ENCODE results near the gene OTULIN. TPM values are rescaled to one million over a fixed set of nuclear protein-coding genes. Genes with fewer than 3 reads are reported as not detected.
A peak's percentile ranks its signal among the peaks of the same experiment; 100 is the strongest.

Gene OTULIN
- total RNA-seq, 1 donor from 2014 or later: 59.4 TPM

DNA sequence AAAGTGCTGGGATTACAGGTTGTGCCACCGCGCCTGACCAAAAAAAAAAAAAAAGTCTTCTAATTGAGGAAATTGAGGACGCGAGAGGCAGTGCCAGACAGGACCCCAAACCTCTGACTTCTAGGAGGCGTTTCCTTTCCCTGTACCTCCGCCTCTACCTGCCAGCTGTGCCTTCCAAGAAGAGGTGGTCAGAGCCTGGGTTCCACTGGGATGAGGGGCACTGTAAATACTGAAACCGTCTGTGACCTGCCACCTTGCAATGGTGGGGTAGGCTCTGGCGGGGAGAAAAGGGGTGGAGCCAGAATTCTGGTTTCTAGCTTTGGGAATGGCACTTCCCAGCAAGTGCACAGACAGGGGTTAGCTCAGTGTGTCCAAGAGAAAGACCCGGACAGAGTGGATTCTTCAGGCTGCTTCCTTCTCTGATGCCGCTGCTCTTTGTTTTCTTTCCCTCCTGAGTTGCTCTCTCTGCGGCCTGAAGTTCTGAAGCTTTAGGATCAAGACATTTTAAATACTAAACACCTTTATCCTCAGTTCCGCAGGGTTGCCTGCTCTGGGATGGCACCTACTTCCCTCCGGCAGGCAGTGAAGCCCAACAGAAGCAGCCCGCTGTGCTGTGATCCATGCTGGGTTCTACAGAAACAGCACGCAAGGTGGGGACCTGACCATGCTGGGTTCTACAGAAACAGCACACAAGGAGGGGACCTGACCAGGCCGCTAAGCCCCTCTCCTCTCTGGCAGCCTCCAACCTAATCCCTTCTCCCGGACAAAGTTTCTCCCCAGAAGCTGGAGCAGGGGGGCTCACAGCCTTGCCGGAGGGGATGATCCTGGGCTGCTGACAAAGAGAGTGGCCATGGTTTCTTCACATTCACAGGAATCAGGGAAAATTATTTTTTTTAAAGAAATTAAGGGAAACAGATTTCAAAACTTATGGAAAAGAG, 65.2 kb downstream of the OTULIN start:
- H3K9me3 Mint-ChIP-seq: no peaks in the 10 kb centered on the region
- H3K27ac Mint-ChIP-seq: no peak overlapping the region
- H3K4me3 Mint-ChIP-seq (ENCODE audit: low read depth): no peak overlapping the region
- no peaks in the 10 kb centered on the region for H3K27me3 Mint-ChIP-seq (ENCODE audit: low read depth)
- no peak for DNase-seq (ENCODE audit: low spot score)
- peaks cover 18% of the 10 kb centered on the region for H3K36me3 Mint-ChIP-seq (ENCODE audit: low read depth)
- no peaks in the 10 kb centered on the region for H3K4me1 Mint-ChIP-seq (ENCODE audit: low read depth)
- intact Hi-C loops (cut with micrococcal nuclease): loop anchor here (5.0 to 10.0 kb wide), 2 partner anchors 78 to 195 kb away; no protein-coding TSS in a partner anchor

DNA sequence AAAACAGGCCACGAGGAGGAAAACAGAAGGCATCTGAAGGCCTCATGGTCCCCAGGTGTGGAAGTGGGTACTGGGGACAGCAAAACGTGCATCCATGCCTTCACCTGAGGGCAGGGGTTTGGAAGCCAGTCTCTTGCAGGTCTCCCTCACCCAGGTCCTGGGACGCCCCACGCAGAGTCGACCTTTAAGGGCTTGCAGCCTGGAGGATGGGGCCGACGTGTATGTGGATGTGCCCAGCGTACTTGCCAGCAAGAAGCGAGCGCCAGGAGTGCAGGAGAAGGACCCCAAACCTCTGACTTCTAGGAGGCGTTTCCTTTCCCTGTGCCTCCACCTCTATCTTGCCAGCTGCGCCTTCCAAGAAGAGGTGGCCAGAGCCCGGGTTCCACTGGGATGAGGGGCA, 65.9 kb downstream of the OTULIN start:
- Mint-ChIP-seq H3K27me3 (ENCODE audit: low read depth) (no peaks in the 10 kb centered on the region), H3K9me3 (no peaks in the 10 kb centered on the region), H3K36me3 (ENCODE audit: low read depth) (peaks cover 11% of the 10 kb centered on the region), H3K4me1 (ENCODE audit: low read depth) (no peaks in the 10 kb centered on the region), H3K4me3 (ENCODE audit: low read depth) (no peak overlapping the region), H3K27ac (no peak overlapping the region)
- intact Hi-C loops (cut with micrococcal nuclease): no loop called here
- no peak for DNase-seq (ENCODE audit: low spot score)

DNA sequence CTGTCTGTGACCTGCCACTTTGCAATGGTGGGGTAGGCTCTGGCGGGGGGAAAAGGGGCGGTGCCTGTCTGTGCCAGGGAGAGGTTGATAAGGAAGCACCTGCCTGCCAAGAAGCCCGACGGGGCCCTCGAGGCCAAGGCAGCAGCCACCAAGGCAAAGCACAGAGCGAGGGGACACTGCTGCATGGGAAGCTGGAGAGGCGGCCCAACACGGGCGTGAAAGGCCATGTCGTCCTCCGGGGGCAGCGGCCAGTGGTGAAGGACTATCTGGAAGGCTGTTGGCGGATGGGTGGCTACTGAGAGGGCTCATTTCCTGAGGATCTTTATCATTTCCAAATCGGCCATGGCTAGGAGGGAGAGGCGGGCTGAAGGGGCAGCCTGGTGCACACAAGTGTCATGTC, 66.4 kb downstream of the OTULIN start:
- DNase-seq (ENCODE audit: low spot score): no peak
- no peak overlapping the region for H3K4me3 Mint-ChIP-seq (ENCODE audit: low read depth)
- no peaks in the 10 kb centered on the region for H3K4me1 Mint-ChIP-seq (ENCODE audit: low read depth)
- H3K27me3 Mint-ChIP-seq (ENCODE audit: low read depth): no peaks in the 10 kb centered on the region
- H3K9me3 Mint-ChIP-seq: no peaks in the 10 kb centered on the region
- H3K27ac Mint-ChIP-seq: no peak overlapping the region
- H3K36me3 Mint-ChIP-seq (ENCODE audit: low read depth): peaks cover 9% of the 10 kb centered on the region
- intact Hi-C loops (cut with micrococcal nuclease): no loop called here

DNA sequence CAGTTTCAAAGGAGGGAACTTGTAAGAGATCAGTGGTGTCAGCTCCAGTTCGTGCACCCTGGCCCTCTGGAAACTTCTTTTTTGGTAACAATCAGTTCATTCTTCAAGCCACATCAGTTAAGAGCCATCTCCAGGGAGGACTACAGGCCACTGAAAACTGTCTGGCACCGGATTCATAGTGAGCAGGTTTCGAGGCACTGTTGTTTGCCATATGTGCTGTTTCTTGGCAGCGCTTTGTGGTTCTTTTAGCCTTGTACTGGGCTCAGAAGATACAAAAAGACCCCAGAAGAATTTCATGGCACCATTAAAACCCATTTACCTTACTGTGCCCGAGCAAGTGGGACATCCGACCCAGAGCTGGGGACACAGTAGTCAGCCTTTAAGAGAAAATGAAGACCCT, 68.5 kb downstream of the OTULIN start:
- no peaks in the 10 kb centered on the region for H3K4me1 Mint-ChIP-seq (ENCODE audit: low read depth)
- H3K27ac Mint-ChIP-seq: no peak overlapping the region
- intact Hi-C loops (cut with micrococcal nuclease): no loop called here
- DNase-seq (ENCODE audit: low spot score): no peak
- peaks cover 10% of the 10 kb centered on the region for H3K36me3 Mint-ChIP-seq (ENCODE audit: low read depth)
- H3K4me3 Mint-ChIP-seq (ENCODE audit: low read depth): no peak overlapping the region
- no peaks in the 10 kb centered on the region for H3K27me3 Mint-ChIP-seq (ENCODE audit: low read depth)
- no peaks in the 10 kb centered on the region for H3K9me3 Mint-ChIP-seq

DNA sequence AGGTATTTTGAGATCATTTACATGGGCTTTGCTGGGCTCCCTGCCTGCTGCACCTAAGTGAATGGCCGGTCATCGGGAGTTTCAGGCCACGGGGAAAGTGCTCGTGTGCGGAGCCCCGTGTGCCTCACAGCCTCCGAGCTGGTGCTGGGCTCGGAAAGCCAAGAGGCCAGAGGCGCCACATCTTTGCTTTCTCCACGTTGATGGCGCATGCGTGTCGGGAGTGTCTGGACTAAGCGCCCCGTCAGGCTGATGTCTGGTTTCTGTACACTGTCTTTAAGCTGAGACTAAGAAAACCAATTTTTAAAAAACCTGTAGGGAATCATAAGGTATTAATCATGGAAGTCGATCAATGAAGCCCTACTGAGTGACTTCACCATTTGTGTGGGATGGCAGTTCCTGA, 69.1 kb downstream of the OTULIN start:
- no peaks in the 10 kb centered on the region for H3K27me3 Mint-ChIP-seq (ENCODE audit: low read depth)
- H3K27ac Mint-ChIP-seq: no peak overlapping the region
- H3K4me3 Mint-ChIP-seq (ENCODE audit: low read depth): no peak overlapping the region
- H3K9me3 Mint-ChIP-seq: no peaks in the 10 kb centered on the region
- DNase-seq (ENCODE audit: low spot score): no peak
- H3K4me1 Mint-ChIP-seq (ENCODE audit: low read depth): no peaks in the 10 kb centered on the region
- intact Hi-C loops (cut with micrococcal nuclease): no loop called here
- peaks cover 13% of the 10 kb centered on the region for H3K36me3 Mint-ChIP-seq (ENCODE audit: low read depth)

DNA sequence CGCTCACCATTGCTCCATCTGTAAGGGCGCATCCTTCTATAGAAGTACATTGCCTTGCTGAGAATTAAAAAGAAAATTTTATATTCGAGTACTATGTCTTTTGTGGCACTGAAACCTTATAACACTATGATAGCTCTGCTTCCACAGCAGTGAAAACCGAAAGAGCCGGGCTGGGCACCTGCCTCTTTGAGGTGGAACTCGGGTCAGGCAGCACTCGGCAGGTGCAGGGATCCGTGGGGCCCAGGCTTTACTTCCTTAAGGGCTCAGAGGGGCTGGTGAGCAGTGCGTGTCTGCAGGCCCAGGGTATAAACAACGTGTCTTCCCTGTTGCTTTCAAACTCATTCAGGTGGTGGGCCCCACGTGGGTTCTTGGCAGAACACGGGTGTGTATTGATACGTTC, 69.9 kb downstream of the OTULIN start:
- Mint-ChIP-seq H3K27me3 (ENCODE audit: low read depth) (no peaks in the 10 kb centered on the region), H3K36me3 (ENCODE audit: low read depth) (peaks cover 15% of the 10 kb centered on the region), H3K27ac (no peak overlapping the region), H3K4me3 (ENCODE audit: low read depth) (no peak overlapping the region), H3K9me3 (no peaks in the 10 kb centered on the region), H3K4me1 (ENCODE audit: low read depth) (no peaks in the 10 kb centered on the region)
- no peak for DNase-seq (ENCODE audit: low spot score)
- intact Hi-C loops (cut with micrococcal nuclease): no loop called here

DNA sequence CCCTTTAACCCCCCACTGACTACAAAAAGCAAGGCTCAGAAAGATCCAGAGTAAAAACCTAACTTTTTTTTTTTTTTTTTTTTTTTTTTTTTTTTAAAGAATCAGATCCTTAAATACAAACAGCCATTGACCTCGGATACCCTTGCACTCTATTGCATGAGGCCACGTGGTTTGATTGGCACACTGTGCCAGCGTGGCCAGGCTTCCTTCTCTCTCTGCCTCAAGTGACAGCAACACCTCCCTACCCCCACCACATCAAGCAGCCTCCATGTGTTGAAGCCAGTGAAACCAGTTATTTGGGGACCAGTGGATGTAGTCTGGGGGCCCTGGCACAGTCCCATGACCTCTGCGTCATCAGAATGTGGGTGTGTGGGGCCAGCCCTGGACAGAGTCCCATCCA, 71.4 kb downstream of the OTULIN start:
- peaks cover 17% of the 10 kb centered on the region for H3K36me3 Mint-ChIP-seq (ENCODE audit: low read depth)
- no peak for DNase-seq (ENCODE audit: low spot score)
- H3K9me3 Mint-ChIP-seq: no peaks in the 10 kb centered on the region
- no peak overlapping the region for H3K27ac Mint-ChIP-seq
- intact Hi-C loops (cut with micrococcal nuclease): no loop called here
- H3K4me3 Mint-ChIP-seq (ENCODE audit: low read depth): no peak overlapping the region
- no peaks in the 10 kb centered on the region for H3K4me1 Mint-ChIP-seq (ENCODE audit: low read depth)
- no peaks in the 10 kb centered on the region for H3K27me3 Mint-ChIP-seq (ENCODE audit: low read depth)

DNA sequence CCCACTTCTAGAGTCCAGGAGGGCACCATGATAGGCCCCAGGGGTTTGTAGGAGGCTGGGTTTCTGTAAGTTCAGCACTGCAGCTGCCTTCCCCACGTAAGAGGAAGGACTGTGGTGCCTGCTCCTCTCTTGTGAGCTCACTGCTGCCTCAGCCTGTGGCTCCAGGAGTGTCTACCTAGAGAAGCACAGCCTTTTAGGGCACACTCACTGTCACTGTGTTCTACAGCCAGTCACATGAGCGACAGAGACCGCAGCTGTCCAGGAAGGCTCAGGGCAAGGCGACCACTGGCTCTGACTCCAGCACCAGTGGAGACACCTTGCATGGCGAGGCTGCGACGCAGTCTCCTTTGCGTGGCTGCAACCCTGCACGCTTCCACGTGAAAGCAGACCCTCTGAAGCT, 72.8 kb downstream of the OTULIN start:
- Mint-ChIP-seq H3K9me3 (no peaks in the 10 kb centered on the region), H3K36me3 (ENCODE audit: low read depth) (peaks cover 24% of the 10 kb centered on the region)

DNA sequence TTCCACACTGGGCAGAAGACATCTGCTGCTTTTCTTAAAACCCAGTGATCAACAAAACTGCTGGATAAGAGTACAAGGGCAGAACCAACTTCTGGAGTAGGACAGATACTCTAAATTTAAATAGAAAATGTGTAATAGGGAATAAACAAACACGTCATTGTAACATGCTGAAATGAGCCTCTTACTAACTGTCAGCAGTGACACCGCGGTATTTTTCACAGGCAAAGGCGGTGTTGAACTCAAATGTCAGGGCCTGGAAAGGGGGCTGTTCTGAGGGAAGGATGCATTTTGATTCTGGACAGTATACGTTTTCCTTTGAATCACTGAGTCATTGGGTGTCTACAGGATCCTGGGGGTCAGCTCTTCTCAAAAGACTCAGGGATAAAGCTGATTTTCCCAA, 73.5 kb downstream of the OTULIN start:
- Mint-ChIP-seq H3K4me3 (ENCODE audit: low read depth) (no peak overlapping the region), H3K4me1 (ENCODE audit: low read depth) (peaks cover 19% of the 10 kb centered on the region), H3K36me3 (ENCODE audit: low read depth) (peaks cover 27% of the 10 kb centered on the region), H3K27ac (no peak overlapping the region), H3K27me3 (ENCODE audit: low read depth) (no peaks in the 10 kb centered on the region), H3K9me3 (no peaks in the 10 kb centered on the region)
- intact Hi-C loops (cut with micrococcal nuclease): no loop called here
- no peak for DNase-seq (ENCODE audit: low spot score)

More for the DNA sequence above, 72.8 kb downstream of the OTULIN start:
- Mint-ChIP-seq H3K27ac (no peak overlapping the region), H3K27me3 (ENCODE audit: low read depth) (no peaks in the 10 kb centered on the region), H3K4me1 (ENCODE audit: low read depth) (peaks cover 12% of the 10 kb centered on the region), H3K4me3 (ENCODE audit: low read depth) (no peak overlapping the region)
- no peak for DNase-seq (ENCODE audit: low spot score)
- intact Hi-C loops (cut with micrococcal nuclease): no loop called here

DNA sequence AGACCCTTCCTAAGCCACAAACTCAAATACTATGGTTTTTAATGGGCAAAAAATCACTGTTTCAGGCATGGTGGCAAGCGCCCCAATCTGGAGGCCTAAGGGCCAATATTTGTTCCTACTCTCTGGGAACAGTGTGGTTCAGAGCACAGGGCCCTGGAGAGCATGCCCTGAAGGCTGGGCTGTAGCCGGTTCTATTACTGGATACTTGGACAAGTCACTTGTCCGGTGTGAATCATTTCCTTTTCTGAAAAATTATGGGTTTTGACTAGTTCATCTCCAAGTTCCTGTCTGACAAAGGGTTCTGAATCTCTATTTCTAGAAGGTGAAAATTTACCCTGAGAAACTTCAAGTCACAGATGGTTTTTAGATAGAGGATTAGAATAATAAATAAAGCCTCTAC, 75.0 kb downstream of the OTULIN start:
- no peaks in the 10 kb centered on the region for H3K27me3 Mint-ChIP-seq (ENCODE audit: low read depth)
- no peak for DNase-seq (ENCODE audit: low spot score)
- no peak overlapping the region for H3K27ac Mint-ChIP-seq
- intact Hi-C loops (cut with micrococcal nuclease): no loop called here
- H3K36me3 Mint-ChIP-seq (ENCODE audit: low read depth): peaks cover 33% of the 10 kb centered on the region
- H3K4me1 Mint-ChIP-seq (ENCODE audit: low read depth): peaks cover 25% of the 10 kb centered on the region
- H3K4me3 Mint-ChIP-seq (ENCODE audit: low read depth): no peak overlapping the region
- no peaks in the 10 kb centered on the region for H3K9me3 Mint-ChIP-seq

DNA sequence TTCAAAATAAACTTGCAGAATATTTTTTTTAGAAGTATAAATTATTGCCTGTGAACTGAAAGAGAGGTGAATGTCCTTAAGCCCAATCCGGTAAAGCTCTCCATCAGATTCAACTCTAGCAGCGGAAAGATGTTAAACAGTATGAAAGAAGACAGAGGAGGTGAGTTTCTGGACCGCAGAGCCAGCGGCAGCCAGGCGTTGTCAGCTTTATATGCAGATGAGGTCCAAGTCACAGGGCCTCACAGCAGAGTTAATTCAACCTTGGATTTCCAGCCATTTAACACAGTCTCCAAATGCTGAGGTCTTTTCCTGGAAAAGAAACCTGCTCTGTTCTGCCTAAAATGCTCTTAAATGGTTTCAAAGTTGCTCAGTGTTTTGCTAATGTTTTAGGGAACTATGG, 75.5 kb downstream of the OTULIN start:
- H3K36me3 Mint-ChIP-seq (ENCODE audit: low read depth): peaks cover 33% of the 10 kb centered on the region
- H3K4me3 Mint-ChIP-seq (ENCODE audit: low read depth): no peak overlapping the region
- H3K9me3 Mint-ChIP-seq: no peaks in the 10 kb centered on the region
- intact Hi-C loops (cut with micrococcal nuclease): no loop called here
- no peaks in the 10 kb centered on the region for H3K27me3 Mint-ChIP-seq (ENCODE audit: low read depth)
- H3K27ac Mint-ChIP-seq: no peak overlapping the region
- DNase-seq (ENCODE audit: low spot score): no peak
- peaks cover 25% of the 10 kb centered on the region for H3K4me1 Mint-ChIP-seq (ENCODE audit: low read depth)

DNA sequence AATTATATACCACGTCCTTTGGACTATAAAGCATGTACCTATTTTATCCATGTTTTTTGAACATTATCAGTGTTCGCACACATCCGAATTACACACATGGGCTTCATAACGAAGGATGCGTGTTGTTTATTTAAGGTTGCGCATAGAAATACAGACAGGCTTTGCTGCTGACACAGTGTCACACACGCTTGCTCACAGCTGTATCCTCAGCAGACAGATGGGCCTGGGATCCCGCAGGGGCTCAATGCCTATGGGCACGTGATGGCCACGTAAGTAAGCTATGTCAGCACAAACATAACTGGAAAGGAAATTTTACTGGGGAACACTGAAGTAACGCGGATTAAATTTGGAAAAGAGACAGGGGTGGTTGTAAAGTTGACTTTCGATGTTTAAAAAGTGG, 76.6 kb downstream of the OTULIN start:
- H3K9me3 Mint-ChIP-seq: no peaks in the 10 kb centered on the region
- H3K36me3 Mint-ChIP-seq (ENCODE audit: low read depth): peaks cover 33% of the 10 kb centered on the region
- peaks cover 27% of the 10 kb centered on the region for H3K4me1 Mint-ChIP-seq (ENCODE audit: low read depth)
- no peak overlapping the region for H3K27ac Mint-ChIP-seq
- DNase-seq (ENCODE audit: low spot score): no peak
- H3K4me3 Mint-ChIP-seq (ENCODE audit: low read depth): no peak overlapping the region
- H3K27me3 Mint-ChIP-seq (ENCODE audit: low read depth): no peaks in the 10 kb centered on the region
- intact Hi-C loops (cut with micrococcal nuclease): no loop called here

DNA sequence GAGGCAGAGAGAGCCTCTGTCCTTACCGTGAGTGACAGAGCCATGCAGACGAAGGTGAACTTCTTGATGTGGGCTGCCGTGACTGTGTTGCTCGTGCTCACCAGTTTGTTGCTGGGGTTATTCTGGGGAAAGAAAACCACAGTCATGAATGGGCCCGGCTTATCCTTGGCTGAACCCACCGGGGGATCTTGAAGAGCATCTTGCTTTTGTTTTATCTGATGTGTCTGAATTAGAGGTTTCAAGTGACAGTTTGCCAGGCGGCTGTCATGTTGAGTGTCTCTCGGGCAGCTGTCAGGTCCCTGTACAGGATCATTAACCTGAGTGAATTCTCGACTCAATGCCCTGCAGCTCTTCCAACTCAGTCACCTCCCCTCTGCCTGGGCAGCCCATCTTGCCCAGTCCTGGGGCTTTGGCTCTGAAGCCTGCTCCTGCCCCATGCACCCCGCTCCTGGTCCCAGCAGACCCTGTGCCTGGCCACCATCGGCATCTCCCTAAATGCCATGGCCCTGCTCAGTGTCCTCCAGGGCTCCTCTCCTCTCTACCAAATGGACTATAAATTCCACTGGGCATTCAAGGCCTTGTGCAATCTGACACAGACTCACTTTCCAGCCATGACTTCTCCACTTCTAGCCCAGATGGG, 77.4 kb downstream of the OTULIN start:
- Mint-ChIP-seq H3K9me3 (no peaks in the 10 kb centered on the region), H3K36me3 (ENCODE audit: low read depth) (peaks cover 29% of the 10 kb centered on the region), H3K27me3 (ENCODE audit: low read depth) (no peaks in the 10 kb centered on the region), H3K4me1 (ENCODE audit: low read depth) (peaks cover 27% of the 10 kb centered on the region), H3K4me3 (ENCODE audit: low read depth) (no peak overlapping the region), H3K27ac (peak overlapping the region; percentile 0)
- DNase-seq (ENCODE audit: low spot score): no peak
- intact Hi-C loops (cut with micrococcal nuclease): no loop called here
